Activated T-cell treated with anti-CD3 and anti-CD28 coated beads, Interleukin-2, amount 50 U/mL, for 4 hours (primary cell): ENCODE results near the gene MYL3. TPM values are rescaled to one million over a fixed set of nuclear protein-coding genes. Genes with fewer than 3 reads are reported as not detected.
"Not testable (repeated sequence)": the region's sequence is repeated elsewhere in the genome, so short reads cannot be mapped to it uniquely, and the experiment has no call there.

Source experiments
- ATAC-seq, 2 donors: fragments of 200-7000 bp; cut with Tn5 transposase; one replicate each; pipeline ENCODE4 v1.10.0; 2021
- DNase-seq: peaks from one replicate; pipeline ENCODE4 v3.0.0-alpha.2; 2020
- H3K27me3 Mint-ChIP-seq: one replicate; pipeline ENCODE4 v1.8.0; 2021; ENCODE audit warnings: low read depth, mixed read lengths
- H3K36me3 Mint-ChIP-seq: one replicate; pipeline ENCODE4 v1.8.0; 2022; ENCODE audit warnings: mixed read lengths; ENCODE audit not compliant: insufficient read depth
- H3K4me1 Mint-ChIP-seq: one replicate; pipeline ENCODE4 v1.8.0; 2021; ENCODE audit warnings: low read depth, mixed read lengths
- H3K4me3 Mint-ChIP-seq: one replicate; pipeline ENCODE4 v1.8.0; 2021; ENCODE audit warnings: mild to moderate bottlenecking, moderate library complexity, mixed read lengths
- H3K9me3 Mint-ChIP-seq: one replicate; pipeline ENCODE4 v1.8.0; 2021; ENCODE audit warnings: mixed read lengths
- total RNA-seq, 3 donors: library from RNA; stranded (reverse); gene quantifications; one replicate each; pipeline ENCODE4 v1.2.1, GENCODE V29; 2021

MYL3 gene
- not detected for total RNA-seq

DNA sequence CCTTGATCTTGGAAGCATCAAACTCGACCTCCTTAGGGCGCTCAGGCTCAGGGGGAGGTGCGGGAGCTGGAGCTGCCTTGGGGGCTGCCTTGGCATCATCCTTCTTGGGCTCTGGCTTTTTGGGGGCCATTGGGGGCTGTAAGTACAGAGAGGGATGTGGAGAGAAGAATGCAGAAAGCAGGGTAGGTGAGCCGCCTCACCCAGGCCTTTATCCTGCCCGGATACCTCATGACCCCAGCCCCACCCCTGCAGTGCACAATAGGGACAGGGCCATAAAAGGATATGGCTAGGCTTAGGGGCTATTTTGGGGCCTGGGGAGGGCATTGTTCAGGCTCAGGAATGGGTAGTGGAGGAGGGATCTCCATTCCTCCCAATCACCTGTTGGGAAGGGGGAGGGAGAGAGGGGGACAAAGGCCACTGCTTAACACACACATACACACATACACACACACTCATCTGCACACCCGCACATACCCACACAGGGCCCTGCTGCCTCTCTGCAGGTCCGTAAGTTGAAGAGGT, at the start of gene MYL3:
MYL3 (minus strand) TSS at position 184 of the 522 bp plus-strand sequence; CDS start at position 130, 54 bp downstream.
- DNase-seq, result no peak
- Mint-ChIP-seq H3K27me3 (no peaks in the 10 kb centered on the region), H3K36me3 (no peaks in the 10 kb centered on the region)

GRCh38 chr3:46912986-46913385, 49.7 kb upstream of the MYL3 start:
- DNase-seq (no peak), ATAC-seq (no peak)
- Mint-ChIP-seq H3K4me3 (no peak overlapping the region), H3K36me3 (peaks cover 23% of the 10 kb centered on the region), H3K4me1 (peaks cover 34% of the 10 kb centered on the region), H3K9me3 (no peaks in the 10 kb centered on the region), H3K27me3 (no peaks in the 10 kb centered on the region)

More for the DNA sequence above, at the start of gene MYL3:
- no peaks in the 10 kb centered on the region for H3K9me3 Mint-ChIP-seq
- no peak for ATAC-seq
- no peaks in the 10 kb centered on the region for H3K4me1 Mint-ChIP-seq
- H3K4me3 Mint-ChIP-seq, result no peak within 1 kb of the TSS

DNA sequence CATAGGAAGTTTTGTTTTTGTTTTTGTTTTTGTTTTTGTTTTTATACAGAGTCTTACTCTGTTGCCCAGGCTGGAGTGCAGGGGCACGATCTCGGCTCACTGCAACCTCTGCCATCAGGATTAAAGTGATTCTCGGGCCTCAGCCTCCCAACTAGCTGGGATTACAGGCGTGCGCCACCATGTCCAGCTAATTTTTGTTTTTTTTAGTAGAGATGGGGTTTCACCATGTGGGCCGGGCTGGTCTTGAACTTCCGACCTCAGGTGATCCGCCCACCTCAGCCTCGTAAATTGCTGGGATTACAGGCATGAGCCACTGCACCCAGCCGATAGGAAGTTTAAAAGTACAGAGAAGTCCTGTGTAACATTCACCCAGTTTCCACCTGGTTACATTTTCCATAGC, 47.7 kb upstream of the MYL3 start:
- peaks cover 27% of the 10 kb centered on the region for H3K4me1 Mint-ChIP-seq
- not testable (repeated sequence) for H3K4me3 Mint-ChIP-seq, DNase-seq, H3K9me3 Mint-ChIP-seq, ATAC-seq, H3K36me3 Mint-ChIP-seq, H3K27me3 Mint-ChIP-seq

GRCh38 chr3:46910166-46910760, 47.0 kb upstream of the MYL3 start:
- ATAC-seq (peak; percentile 2 to 4), DNase-seq (no peak)
- no peak overlapping the region for H3K4me3 Mint-ChIP-seq
- H3K4me1 Mint-ChIP-seq, result peaks cover 22% of the 10 kb centered on the region
- H3K36me3 Mint-ChIP-seq, result peaks cover 4% of the 10 kb centered on the region
- no peaks in the 10 kb centered on the region for H3K27me3 Mint-ChIP-seq
- H3K9me3 Mint-ChIP-seq, result no peaks in the 10 kb centered on the region

GRCh38 chr3:46909535-46910161, 46.4 kb upstream of the MYL3 start:
- H3K4me3 Mint-ChIP-seq, result no peak overlapping the region
- peak; percentile 75 for DNase-seq
- H3K27me3 Mint-ChIP-seq, result no peaks in the 10 kb centered on the region
- no peaks in the 10 kb centered on the region for H3K9me3 Mint-ChIP-seq
- peaks cover 2% of the 10 kb centered on the region for H3K36me3 Mint-ChIP-seq
- ATAC-seq, result peak; percentile 86 to 88
- H3K4me1 Mint-ChIP-seq, result peaks cover 19% of the 10 kb centered on the region

DNA sequence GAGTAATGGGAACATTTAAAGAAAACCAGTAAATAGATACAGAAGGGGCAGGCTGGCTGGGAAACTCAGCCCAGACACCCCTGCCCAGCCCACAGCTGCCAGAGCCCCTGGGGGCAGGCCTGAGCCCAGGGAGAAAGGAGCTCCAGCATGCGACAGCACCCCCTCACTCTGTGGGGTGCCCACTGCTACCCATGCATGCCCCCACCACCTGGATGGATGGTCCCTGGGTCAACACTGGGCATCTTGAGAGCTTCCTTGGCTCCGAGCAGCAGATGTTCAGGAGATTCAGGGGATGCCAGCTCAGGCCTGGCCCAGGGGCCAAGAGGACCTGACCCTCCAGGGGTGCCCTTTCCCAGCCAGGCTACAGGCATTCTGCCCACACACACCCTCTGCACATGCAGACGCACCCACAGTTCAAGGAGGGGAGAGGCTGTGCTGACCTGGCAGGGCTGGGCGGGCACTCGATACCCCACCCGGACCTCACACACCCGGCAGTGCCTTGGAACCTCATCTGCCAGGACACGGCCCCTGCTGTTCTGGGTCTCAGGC, 45.8 kb upstream of the MYL3 start:
- ATAC-seq (peak in 1 of 2 donors; percentile 5), DNase-seq (no peak)
- Mint-ChIP-seq H3K27me3 (no peaks in the 10 kb centered on the region), H3K36me3 (peaks cover 2% of the 10 kb centered on the region), H3K9me3 (no peaks in the 10 kb centered on the region), H3K4me3 (no peak overlapping the region), H3K4me1 (peaks cover 18% of the 10 kb centered on the region)

DNA sequence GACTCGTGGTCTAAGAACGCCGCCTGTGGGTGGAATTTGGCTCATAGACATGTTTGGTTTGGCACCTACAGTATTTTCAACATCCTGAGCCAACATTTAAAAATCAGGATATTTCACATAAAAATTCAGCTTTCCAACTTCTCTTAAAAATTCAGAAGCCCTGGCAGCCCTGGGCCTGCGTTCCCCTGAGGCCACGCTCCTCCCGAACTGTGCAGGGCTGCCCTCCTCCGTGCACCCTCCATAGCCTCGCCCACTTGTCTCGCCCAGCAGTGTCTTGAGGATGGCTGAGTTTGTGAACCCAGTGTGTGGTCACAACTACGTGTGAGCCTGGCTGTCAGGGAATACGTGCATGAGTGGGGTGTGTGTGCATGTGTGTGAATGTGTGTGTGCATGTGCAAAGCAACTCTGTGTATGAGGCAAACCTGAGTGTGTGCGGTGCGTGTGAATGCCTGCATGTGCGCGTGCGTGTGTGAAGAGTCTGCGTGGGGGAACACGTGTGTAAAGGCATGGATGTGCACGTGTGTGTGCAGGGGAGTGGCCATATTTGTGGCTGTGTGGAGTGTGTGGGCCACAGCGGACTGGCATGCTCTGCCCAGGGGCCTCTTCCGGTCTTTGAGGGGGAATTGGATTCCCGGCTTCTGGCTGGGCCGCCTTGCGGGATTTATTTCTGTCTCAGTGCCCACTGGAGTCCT, 45.2 kb upstream of the MYL3 start:
- Mint-ChIP-seq H3K9me3 (no peaks in the 10 kb centered on the region), H3K4me1 (peaks cover 13% of the 10 kb centered on the region), H3K36me3 (peaks cover 2% of the 10 kb centered on the region), H3K27me3 (no peaks in the 10 kb centered on the region), H3K4me3 (no peak overlapping the region)
- ATAC-seq, result no peak
- DNase-seq, result no peak

DNA sequence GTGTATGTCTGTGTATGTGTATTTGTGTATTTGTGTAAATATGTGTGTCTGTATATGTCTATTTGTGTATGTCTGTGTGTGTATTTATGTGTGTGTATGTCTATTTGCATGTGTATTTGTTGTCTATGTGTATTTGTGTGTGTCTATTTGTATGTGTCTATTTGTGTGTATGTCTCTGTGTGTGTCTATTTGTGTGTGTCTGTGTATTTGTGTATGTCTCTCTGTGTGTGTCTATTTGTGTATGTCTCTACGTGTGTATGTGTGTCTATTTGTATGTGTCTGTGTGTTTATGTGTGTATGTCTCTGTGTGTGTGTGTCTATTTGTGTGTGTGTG, 44.7 kb upstream of the MYL3 start:
- Mint-ChIP-seq H3K27me3 (no peaks in the 10 kb centered on the region), H3K4me3 (no peak overlapping the region), H3K4me1 (peaks cover 9% of the 10 kb centered on the region), H3K36me3 (peaks cover 2% of the 10 kb centered on the region), H3K9me3 (no peaks in the 10 kb centered on the region)
- ATAC-seq, result no peak
- DNase-seq, result no peak

DNA sequence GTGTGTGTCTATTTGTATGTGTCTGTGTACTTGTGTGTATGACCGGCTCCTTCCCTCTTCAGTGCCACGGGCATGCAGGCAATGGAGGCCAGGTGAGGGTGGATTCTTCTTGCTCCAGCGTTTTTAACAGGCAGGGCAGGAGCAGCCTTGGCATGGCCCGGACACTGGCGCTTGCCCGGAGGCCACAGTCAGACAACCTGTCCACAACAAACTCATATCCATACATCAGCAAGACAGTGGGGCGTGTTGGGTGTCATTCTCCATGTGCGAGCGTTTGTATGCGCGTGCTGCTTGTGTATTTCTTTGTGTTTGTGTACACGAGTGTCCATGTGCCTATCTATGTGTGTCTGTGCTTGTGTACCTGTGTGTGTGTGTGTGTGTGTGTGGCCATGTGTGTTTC, 44.0 kb upstream of the MYL3 start:
- H3K9me3 Mint-ChIP-seq, result no peaks in the 10 kb centered on the region
- DNase-seq (no peak), ATAC-seq (no peak)
- H3K4me3 Mint-ChIP-seq, result no peak overlapping the region
- peaks cover 1% of the 10 kb centered on the region for H3K36me3 Mint-ChIP-seq
- H3K27me3 Mint-ChIP-seq, result no peaks in the 10 kb centered on the region
- peaks cover 7% of the 10 kb centered on the region for H3K4me1 Mint-ChIP-seq

DNA sequence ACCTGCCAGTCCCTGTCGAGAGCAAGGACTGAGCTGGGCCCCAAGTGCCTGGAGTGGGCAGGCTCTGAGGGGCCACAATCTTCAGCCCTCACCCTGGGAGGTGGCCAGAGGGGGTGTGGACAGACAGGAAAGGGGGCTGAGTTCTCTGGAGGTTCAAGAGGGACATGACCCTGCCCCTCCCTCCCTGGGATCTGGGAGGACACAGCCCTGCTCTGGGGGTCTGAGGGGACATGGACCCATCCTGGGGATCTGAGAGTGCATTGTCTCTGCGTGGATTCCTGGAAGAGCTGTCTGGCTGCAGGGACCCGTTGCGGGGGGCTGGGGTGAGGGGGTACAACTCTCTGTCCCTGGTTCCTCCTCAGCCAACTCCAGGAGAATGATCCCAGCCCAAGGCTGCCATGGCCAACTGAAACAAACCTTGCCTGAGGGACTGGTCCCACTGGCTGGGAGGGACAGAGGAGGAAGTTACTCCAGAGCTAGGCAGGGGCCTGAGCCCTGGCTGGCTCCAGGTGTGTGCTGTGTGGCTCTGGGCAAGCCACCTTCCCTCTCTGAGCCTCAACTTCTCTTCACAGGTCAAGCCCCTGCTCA, 43.3 kb upstream of the MYL3 start:
- no peaks in the 10 kb centered on the region for H3K27me3 Mint-ChIP-seq
- H3K9me3 Mint-ChIP-seq, result no peaks in the 10 kb centered on the region
- H3K36me3 Mint-ChIP-seq, result no peaks in the 10 kb centered on the region
- no peak overlapping the region for H3K4me3 Mint-ChIP-seq
- DNase-seq (no peak), ATAC-seq (no peak)
- H3K4me1 Mint-ChIP-seq, result peaks cover 7% of the 10 kb centered on the region

GRCh38 chr3:46905661-46906451, 42.6 kb upstream of the MYL3 start:
- peaks cover 7% of the 10 kb centered on the region for H3K4me1 Mint-ChIP-seq
- ATAC-seq, result no peak
- H3K9me3 Mint-ChIP-seq, result no peaks in the 10 kb centered on the region
- H3K4me3 Mint-ChIP-seq, result no peak overlapping the region
- no peak for DNase-seq
- no peaks in the 10 kb centered on the region for H3K36me3 Mint-ChIP-seq
- H3K27me3 Mint-ChIP-seq, result no peaks in the 10 kb centered on the region

GRCh38 chr3:46905213-46905560, 41.9 kb upstream of the MYL3 start:
- no peaks in the 10 kb centered on the region for H3K9me3 Mint-ChIP-seq
- peaks cover 7% of the 10 kb centered on the region for H3K4me1 Mint-ChIP-seq
- no peak overlapping the region for H3K4me3 Mint-ChIP-seq
- ATAC-seq, result no peak
- DNase-seq, result no peak
- no peaks in the 10 kb centered on the region for H3K36me3 Mint-ChIP-seq
- no peaks in the 10 kb centered on the region for H3K27me3 Mint-ChIP-seq

DNA sequence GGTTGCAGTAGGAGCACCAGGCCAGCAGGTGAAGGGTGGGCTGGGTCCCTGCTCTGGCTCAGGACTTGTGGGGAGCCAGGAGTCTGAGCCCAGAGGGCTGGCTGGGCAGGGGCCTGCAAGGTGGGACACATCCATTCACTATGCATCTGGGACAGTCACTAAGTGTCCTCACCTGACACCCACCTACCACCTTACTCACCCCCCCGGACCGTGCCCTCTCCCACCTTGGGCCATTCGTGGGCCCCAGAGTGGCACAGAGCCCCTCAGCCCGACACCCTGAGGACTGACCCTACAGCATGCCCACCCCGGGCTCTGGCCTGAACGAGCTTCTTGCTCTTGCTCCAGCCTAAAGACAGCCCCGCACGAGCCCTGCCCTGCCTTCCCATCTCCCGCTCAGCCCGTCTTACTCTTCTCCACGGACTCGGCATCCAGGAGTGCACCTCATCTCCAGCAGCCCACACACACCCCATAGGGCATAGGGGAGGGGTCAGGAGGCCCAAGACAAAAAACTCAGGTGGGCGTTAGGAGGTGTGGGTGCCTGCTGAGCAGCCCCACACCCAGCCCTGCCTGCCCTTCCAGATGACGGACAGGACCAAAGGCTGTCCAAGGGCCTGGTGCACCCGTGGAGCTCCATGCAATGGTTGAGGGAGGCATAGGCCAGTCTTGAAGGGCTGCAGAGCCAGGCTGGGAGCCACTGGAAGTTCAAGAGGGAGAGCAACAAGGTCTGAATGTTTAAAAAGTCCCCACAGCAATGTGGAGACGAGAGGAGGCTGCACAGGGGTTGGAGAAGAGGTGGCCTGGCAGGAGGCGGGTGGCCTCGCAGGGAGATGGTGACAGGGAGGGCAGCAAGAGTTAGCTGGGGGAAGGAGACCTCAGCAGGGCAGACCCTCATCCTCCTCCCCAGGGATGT, 41.3 kb upstream of the MYL3 start:
- Mint-ChIP-seq H3K27me3 (no peaks in the 10 kb centered on the region), H3K4me3 (no peak overlapping the region), H3K9me3 (no peaks in the 10 kb centered on the region), H3K4me1 (peaks cover 5% of the 10 kb centered on the region), H3K36me3 (no peaks in the 10 kb centered on the region)
- DNase-seq (no peak), ATAC-seq (no peak)
